HepG2 (cell line): ENCODE data around the gene TAF1C. TPM values are rescaled to one million over a fixed set of nuclear protein-coding genes. Genes with fewer than 3 reads are reported as not detected.
A peak's percentile ranks its signal among the peaks of the same experiment; 100 is the strongest.

Experiments
- CHD2 ChIP-seq: IDR thresholded peaks from 2 replicates; pipeline ENCODE4 v1.6.1; 2011; ENCODE audit warnings: low read depth, low read length, improper control_type of control experiment
- HDAC1 ChIP-seq: sonication (generic); formaldehyde crosslinking; IDR thresholded peaks from 2 replicates; pipeline ENCODE4 v1.5.1; 2020; ENCODE audit warnings: mild to moderate bottlenecking, missing genetic modification reagents
- NAIF1 ChIP-seq: sonication (generic); formaldehyde crosslinking; IDR thresholded peaks from 2 replicates; pipeline ENCODE4 v1.5.0; 2020; ENCODE audit warnings: mild to moderate bottlenecking, missing genetic modification reagents, borderline replicate concordance
- NFRKB ChIP-seq: fragments of 450-650 bp; IDR thresholded peaks from 2 replicates; pipeline ENCODE4 v1.6.1; 2017
- RFX5 ChIP-seq: IDR thresholded peaks from 2 replicates; pipeline ENCODE4 v1.6.1; 2011; ENCODE audit warnings: low read depth, low read length, improper control_type of control experiment
- ZKSCAN5 ChIP-seq: sonication (generic); formaldehyde crosslinking; IDR thresholded peaks from 2 replicates; pipeline ENCODE4 v1.5.1; 2020; ENCODE audit warnings: mild to moderate bottlenecking, missing genetic modification reagents
- ZNF547 ChIP-seq: sonication (generic); formaldehyde crosslinking; IDR thresholded peaks from 2 replicates; pipeline ENCODE4 v1.5.1; 2020; ENCODE audit warnings: mild to moderate bottlenecking, missing genetic modification reagents
- ZNF558 ChIP-seq: sonication (generic); formaldehyde crosslinking; IDR thresholded peaks from 2 replicates; pipeline ENCODE4 v1.9.0; 2022; ENCODE audit warnings: mild to moderate bottlenecking, missing genetic modification reagents, borderline replicate concordance
- ZNF567 ChIP-seq: sonication (generic); formaldehyde crosslinking; IDR thresholded peaks from 2 replicates; pipeline ENCODE4 v1.8.1; 2023; ENCODE audit warnings: mild to moderate bottlenecking, missing genetic modification reagents, borderline replicate concordance
- ZNF766 ChIP-seq: sonication (generic); formaldehyde crosslinking; IDR thresholded peaks from 2 replicates; pipeline ENCODE4 v1.5.0; 2020; ENCODE audit warnings: missing genetic modification reagents, borderline replicate concordance
- ZNF772 ChIP-seq: sonication (generic); formaldehyde crosslinking; IDR thresholded peaks from 2 replicates; pipeline ENCODE4 v1.5.0; 2020; ENCODE audit warnings: mild to moderate bottlenecking, missing genetic modification reagents
- polyA plus RNA-seq, 8 experiments: library from polyadenylated mRNA; depleted of rRNA in 3 of 8; stranded (reverse) in 7 of 8; unstranded in 1 of 8; fragments of >200 nt; fragmentation: Illumina TruSeq in 4 of 8; extraction: Trizol in 4 of 8; gene quantifications; 2 replicates each; pipeline versions ENCODE4 v1.2.1 to v1.2.3, GENCODE V29; 2011 to 2016; ENCODE audit warnings: low read depth in 4 of 8, missing spikeins in 1 of 8, mixed read lengths in 1 of 8; ENCODE audit not compliant: insufficient read depth in 1 of 8
- total RNA-seq, 5 experiments: library from RNA; depleted of rRNA; stranded (reverse); fragments of >200 nt; fragmentation: Illumina TruSeq; extraction: Trizol; gene quantifications; 2 replicates each; pipeline ENCODE4 v1.2.3, GENCODE V29; 2016; ENCODE audit warnings: low read depth in 1 of 5
- TF ChIP-seq, protein P1 (sequence below), 2 experiments: sonication (generic) in 1 of 2; formaldehyde crosslinking in 1 of 2; IDR thresholded peaks; 2 replicates each; pipeline versions ENCODE4 v1.5.1 to v1.6.1; 2011 to 2020; ENCODE audit warnings: borderline replicate concordance in 1 of 2, low read depth in 1 of 2, low read length in 1 of 2, mild to moderate bottlenecking in 1 of 2, missing genetic modification reagents in 1 of 2, moderate library complexity in 1 of 2
- TF ChIP-seq, protein P2 (sequence below): sonication (generic); formaldehyde crosslinking; IDR thresholded peaks from 2 replicates; pipeline ENCODE4 v1.5.1; 2020; ENCODE audit warnings: mild to moderate bottlenecking, missing genetic modification reagents, borderline replicate concordance
- TF ChIP-seq, protein P3 (sequence below): IDR thresholded peaks from 2 replicates; pipeline ENCODE4 v1.6.1; 2016; ENCODE audit warnings: missing genetic modification reagents, missing compliant biosample characterization
- TF ChIP-seq, protein P4 (sequence below): sonication (generic); formaldehyde crosslinking; IDR thresholded peaks from 2 replicates; pipeline ENCODE4 v1.4.0; 2020; ENCODE audit warnings: missing genetic modification reagents
- TF ChIP-seq, protein P5 (sequence below): sonication (generic); formaldehyde crosslinking; IDR thresholded peaks from 2 replicates; pipeline ENCODE4 v1.4.0; 2020; ENCODE audit warnings: missing genetic modification reagents
- TF ChIP-seq, protein P6 (sequence below): sonication (generic); formaldehyde crosslinking; IDR thresholded peaks from 2 replicates; pipeline ENCODE4 v1.8.0; 2022; ENCODE audit warnings: missing genetic modification reagents, low read depth, mild to moderate bottlenecking, borderline replicate concordance
- TF ChIP-seq, protein P7 (sequence below): sonication (generic); formaldehyde crosslinking; IDR thresholded peaks from 2 replicates; pipeline ENCODE4 v1.8.1; 2022; ENCODE audit warnings: mild to moderate bottlenecking, missing genetic modification reagents

TAF1C gene
- total and polyA plus RNA-seq, 2 of the 13 experiments (the other 11 are each of a cell fraction or from before 2014, with no cell fraction given): 15.6 to 20.8 TPM

DNA sequence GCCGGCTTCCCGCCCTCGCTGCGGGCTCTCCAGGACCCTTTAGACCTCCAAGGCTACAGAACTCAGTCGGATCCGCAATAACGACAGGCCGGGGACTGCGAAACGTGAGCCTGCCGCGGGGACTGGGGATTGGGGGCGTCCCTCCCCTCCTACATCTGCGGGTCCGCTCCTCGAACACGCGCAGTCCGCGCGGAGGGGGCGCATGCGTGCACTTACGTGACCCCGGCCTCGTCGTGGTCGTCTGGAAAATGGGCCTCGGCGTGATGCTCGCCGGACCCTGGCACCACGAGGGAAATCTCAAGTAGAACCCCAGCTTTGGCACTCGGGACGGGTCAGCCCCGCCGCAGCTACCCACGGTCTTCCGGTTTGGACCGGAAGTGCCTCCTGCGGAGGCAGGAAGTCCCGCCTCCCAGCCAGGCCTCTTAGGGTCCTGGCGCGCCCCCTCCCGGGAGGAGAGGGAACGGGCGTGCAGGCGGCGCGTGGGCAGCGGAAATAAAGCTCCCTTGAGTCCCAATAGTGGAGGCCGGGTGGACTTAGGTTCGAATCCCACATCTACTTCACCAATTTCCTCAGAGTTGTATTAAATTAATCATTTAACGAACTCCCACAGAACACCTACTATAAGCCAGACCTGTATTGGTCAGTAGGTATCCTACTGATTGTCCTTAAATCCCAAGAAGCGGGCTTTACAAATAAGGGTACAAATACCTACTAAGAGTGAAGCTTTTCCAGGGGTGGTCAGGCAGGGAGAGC, at the start of gene TAF1C (continued):
- no peak; the same call in 1 of the 2 replicates for TF ChIP-seq ZKSCAN5
- TF ChIP-seq ZNF547 (CRISPR knock-in tag): peak; percentile 55; the same call in 1 of the 2 replicates
- TF ChIP-seq NAIF1 (CRISPR knock-in tag): no peak
- TF ChIP-seq, protein P1, sequence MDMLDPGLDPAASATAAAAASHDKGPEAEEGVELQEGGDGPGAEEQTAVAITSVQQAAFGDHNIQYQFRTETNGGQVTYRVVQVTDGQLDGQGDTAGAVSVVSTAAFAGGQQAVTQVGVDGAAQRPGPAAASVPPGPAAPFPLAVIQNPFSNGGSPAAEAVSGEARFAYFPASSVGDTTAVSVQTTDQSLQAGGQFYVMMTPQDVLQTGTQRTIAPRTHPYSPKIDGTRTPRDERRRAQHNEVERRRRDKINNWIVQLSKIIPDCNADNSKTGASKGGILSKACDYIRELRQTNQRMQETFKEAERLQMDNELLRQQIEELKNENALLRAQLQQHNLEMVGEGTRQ (IDR thresholded peaks at IDR 0.05; ENCODE audit: low read depth, low read length): no peak
- TF ChIP-seq, protein P1 (CRISPR knock-in tag; IDR thresholded peaks at IDR 0.05; ENCODE audit: borderline replicate concordance): 0 out of 2 replicates have a peak, but pooled peaks have one; percentile 37
- TF ChIP-seq NFRKB: no peak
- TF ChIP-seq, protein P2, sequence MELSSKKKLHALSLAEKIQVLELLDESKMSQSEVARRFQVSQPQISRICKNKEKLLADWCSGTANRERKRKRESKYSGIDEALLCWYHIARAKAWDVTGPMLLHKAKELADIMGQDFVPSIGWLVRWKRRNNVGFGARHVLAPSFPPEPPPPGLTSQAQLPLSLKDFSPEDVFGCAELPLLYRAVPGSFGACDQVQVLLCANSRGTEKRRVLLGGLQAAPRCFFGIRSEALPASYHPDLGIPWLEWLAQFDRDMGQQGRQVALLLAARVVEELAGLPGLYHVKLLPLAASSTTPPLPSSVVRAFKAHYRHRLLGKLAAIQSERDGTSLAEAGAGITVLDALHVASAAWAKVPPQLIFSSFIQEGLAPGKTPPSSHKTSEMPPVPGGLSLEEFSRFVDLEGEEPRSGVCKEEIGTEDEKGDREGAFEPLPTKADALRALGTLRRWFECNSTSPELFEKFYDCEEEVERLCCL (CRISPR knock-in tag): no peak
- TF ChIP-seq ZNF567 (CRISPR knock-in tag): no peak
- peak; percentile 72; the same call in 1 of the 2 replicates for TF ChIP-seq ZNF766 (CRISPR knock-in tag)
- TF ChIP-seq RFX5: peak; percentile 77
- peak; percentile 91 for TF ChIP-seq HDAC1 (CRISPR knock-in tag)
- TF ChIP-seq, protein P3, sequence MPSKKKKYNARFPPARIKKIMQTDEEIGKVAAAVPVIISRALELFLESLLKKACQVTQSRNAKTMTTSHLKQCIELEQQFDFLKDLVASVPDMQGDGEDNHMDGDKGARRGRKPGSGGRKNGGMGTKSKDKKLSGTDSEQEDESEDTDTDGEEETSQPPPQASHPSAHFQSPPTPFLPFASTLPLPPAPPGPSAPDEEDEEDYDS: peak; percentile 87
- TF ChIP-seq ZNF558 (CRISPR knock-in tag): peak; percentile 93; the same call in 1 of the 2 replicates
- TF ChIP-seq, protein P4, sequence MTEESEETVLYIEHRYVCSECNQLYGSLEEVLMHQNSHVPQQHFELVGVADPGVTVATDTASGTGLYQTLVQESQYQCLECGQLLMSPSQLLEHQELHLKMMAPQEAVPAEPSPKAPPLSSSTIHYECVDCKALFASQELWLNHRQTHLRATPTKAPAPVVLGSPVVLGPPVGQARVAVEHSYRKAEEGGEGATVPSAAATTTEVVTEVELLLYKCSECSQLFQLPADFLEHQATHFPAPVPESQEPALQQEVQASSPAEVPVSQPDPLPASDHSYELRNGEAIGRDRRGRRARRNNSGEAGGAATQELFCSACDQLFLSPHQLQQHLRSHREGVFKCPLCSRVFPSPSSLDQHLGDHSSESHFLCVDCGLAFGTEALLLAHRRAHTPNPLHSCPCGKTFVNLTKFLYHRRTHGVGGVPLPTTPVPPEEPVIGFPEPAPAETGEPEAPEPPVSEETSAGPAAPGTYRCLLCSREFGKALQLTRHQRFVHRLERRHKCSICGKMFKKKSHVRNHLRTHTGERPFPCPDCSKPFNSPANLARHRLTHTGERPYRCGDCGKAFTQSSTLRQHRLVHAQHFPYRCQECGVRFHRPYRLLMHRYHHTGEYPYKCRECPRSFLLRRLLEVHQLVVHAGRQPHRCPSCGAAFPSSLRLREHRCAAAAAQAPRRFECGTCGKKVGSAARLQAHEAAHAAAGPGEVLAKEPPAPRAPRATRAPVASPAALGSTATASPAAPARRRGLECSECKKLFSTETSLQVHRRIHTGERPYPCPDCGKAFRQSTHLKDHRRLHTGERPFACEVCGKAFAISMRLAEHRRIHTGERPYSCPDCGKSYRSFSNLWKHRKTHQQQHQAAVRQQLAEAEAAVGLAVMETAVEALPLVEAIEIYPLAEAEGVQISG (CRISPR knock-in tag): peak; percentile 97
- no peak for TF ChIP-seq ZNF772
- TF ChIP-seq CHD2: no peak
- TF ChIP-seq, protein P5, sequence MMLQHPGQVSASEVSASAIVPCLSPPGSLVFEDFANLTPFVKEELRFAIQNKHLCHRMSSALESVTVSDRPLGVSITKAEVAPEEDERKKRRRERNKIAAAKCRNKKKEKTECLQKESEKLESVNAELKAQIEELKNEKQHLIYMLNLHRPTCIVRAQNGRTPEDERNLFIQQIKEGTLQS (CRISPR knock-in tag): peak; percentile 31; the same call in 1 of the 2 replicates
- TF ChIP-seq, protein P6, sequence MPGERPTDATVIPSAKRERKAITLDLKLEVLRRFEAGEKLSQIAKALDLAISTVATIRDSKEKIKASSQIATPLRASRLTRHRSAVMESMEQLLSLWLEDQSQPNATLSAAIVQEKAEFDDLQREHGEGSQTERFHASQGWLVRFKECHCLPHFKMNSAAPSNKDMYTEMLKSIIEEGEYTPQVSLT: no peak
- TF ChIP-seq, protein P7, sequence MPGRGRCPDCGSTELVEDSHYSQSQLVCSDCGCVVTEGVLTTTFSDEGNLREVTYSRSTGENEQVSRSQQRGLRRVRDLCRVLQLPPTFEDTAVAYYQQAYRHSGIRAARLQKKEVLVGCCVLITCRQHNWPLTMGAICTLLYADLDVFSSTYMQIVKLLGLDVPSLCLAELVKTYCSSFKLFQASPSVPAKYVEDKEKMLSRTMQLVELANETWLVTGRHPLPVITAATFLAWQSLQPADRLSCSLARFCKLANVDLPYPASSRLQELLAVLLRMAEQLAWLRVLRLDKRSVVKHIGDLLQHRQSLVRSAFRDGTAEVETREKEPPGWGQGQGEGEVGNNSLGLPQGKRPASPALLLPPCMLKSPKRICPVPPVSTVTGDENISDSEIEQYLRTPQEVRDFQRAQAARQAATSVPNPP (CRISPR knock-in tag): no peak; the same call in 1 of the 2 replicates
